Endothelial cell of umbilical vein (primary cell): ENCODE measurements around the gene TEK. TPM values are rescaled to one million over a fixed set of nuclear protein-coding genes. Genes with fewer than 3 reads are reported as not detected.

Source experiments
- BruUV-seq: library from RNA; stranded (reverse); fragments of 400-500 nt; replicated peaks from 2 replicates; lab custom pipeline; 2021; lab: Mats Ljungman, UMichigan
- CTCF ChIA-PET: fragments of 300-600, 350-600 bp; sonication (Branson Sonifier 250); formaldehyde crosslinking; loops from one replicate; lab custom pipeline; 2021; ENCODE audit warnings: antibody characterized with exemption, inconsistent platforms; lab: Charles Lee
- POLR2A ChIA-PET: fragments of 300-600, 350-600 bp; sonication (Branson Sonifier 250); formaldehyde crosslinking; loops from one replicate; lab custom pipeline; 2021; ENCODE audit warnings: antibody characterized with exemption, inconsistent platforms; lab: Charles Lee
- DNase-seq: peaks from one replicate; pipeline ENCODE4 v3.0.0-alpha.2; 2011; ENCODE audit warnings: low read depth, low spot score
- FAIRE-seq: peaks from 2 replicates; lab custom pipeline; 2011; peaks lifted over from hg19 to GRCh38; lab: Jason Lieb, UNC
- H2AFZ ChIP-seq: 2 replicates; pipeline ENCODE4 v1.6.0; 2012; ENCODE audit warnings: low read depth, low read length, control low read depth, inconsistent platforms
- H3K27ac ChIP-seq: 2 replicates; pipeline ENCODE4 v1.5.1; 2011; ENCODE audit warnings: low read depth, mild to moderate bottlenecking, control low read depth, low read length, moderate library complexity; ENCODE audit not compliant: insufficient read depth
- H3K27me3 ChIP-seq, 2 experiments: 2 replicates each; pipeline versions ENCODE4 v1.6.0 to v1.6.1; 2011; ENCODE audit warnings: low read length in 2 of 2, mixed read lengths in 1 of 2; ENCODE audit not compliant: control insufficient read depth in 2 of 2, insufficient read depth in 2 of 2
- H3K36me3 ChIP-seq, 2 experiments: 2 replicates in 1 of 2; 3 replicates in 1 of 2; pipeline ENCODE4 v1.5.1; 2011; ENCODE audit warnings: low read length in 2 of 2, mild to moderate bottlenecking in 1 of 2, moderate library complexity in 1 of 2; ENCODE audit not compliant: control insufficient read depth in 2 of 2, insufficient read depth in 2 of 2; ENCODE audit errors: extremely low read depth in 1 of 2
- H3K4me1 ChIP-seq: 3 replicates; pipeline ENCODE4 v1.5.1; 2011; ENCODE audit warnings: mild to moderate bottlenecking, low read length; ENCODE audit not compliant: control insufficient read depth, insufficient read depth; ENCODE audit errors: extremely low read depth
- H3K4me2 ChIP-seq: 2 replicates; pipeline ENCODE4 v1.6.1; 2011; ENCODE audit warnings: low read length, control low read depth, mixed read lengths; ENCODE audit not compliant: insufficient read depth
- H3K4me3 ChIP-seq, 3 experiments: fragments of 200-600 bp in 1 of 3; sonication (generic), shearing (Covaris generic) in 1 of 3; replicated peaks in 1 of 3; 2 replicates each; pipeline ENCODE4 v1.5.1; 2011 to 2016; ENCODE audit warnings: control low read depth in 3 of 3, low read length in 3 of 3, mild to moderate bottlenecking in 2 of 3, inconsistent platforms in 1 of 3, low read depth in 1 of 3, moderate library complexity in 1 of 3; ENCODE audit not compliant: insufficient read depth in 1 of 3
- H3K79me2 ChIP-seq: 2 replicates; pipeline ENCODE4 v1.6.0; 2012; ENCODE audit warnings: low read length, inconsistent platforms; ENCODE audit not compliant: control insufficient read depth, insufficient read depth
- H3K9ac ChIP-seq: replicated peaks from 2 replicates; pipeline ENCODE3; 2011; ENCODE audit warnings: low read length, control low read depth; ENCODE audit not compliant: insufficient read depth; ENCODE audit errors: extremely low read depth
- H3K9me1 ChIP-seq: replicated peaks from 3 replicates; pipeline ENCODE4 v1.6.0; 2011; ENCODE audit warnings: mild to moderate bottlenecking, low read length; ENCODE audit not compliant: control insufficient read depth, insufficient read depth; ENCODE audit errors: extremely low read depth
- H3K9me3 ChIP-seq: replicated peaks from 2 replicates; pipeline ENCODE4 v1.5.1; 2012; ENCODE audit warnings: low read length, inconsistent platforms; ENCODE audit not compliant: control insufficient read depth, insufficient read depth
- H4K20me1 ChIP-seq: replicated peaks from 2 replicates; pipeline ENCODE3; 2011; ENCODE audit warnings: mild to moderate bottlenecking, low read length; ENCODE audit not compliant: control insufficient read depth, insufficient read depth; ENCODE audit errors: extremely low read depth
- CTCF ChIP-seq, 2 donors: IDR thresholded peaks; 1 replicate in 1 of 2; 2 replicates in 1 of 2; pipeline ENCODE4 v1.5.1; 2011; ENCODE audit warnings: low read length in 2 of 2, mild to moderate bottlenecking in 2 of 2, moderate library complexity in 2 of 2, control low read depth in 1 of 2, inconsistent platforms in 1 of 2, low read depth in 1 of 2; ENCODE audit not compliant: insufficient read depth in 1 of 2; ENCODE audit errors: extremely low read depth in 1 of 2
- FOS ChIP-seq: IDR thresholded peaks from 2 replicates; pipeline ENCODE4 v1.6.1; 2011; ENCODE audit warnings: mild to moderate bottlenecking, low read length, moderate library complexity, borderline replicate concordance; ENCODE audit not compliant: insufficient read depth
- GATA2 ChIP-seq: IDR thresholded peaks from 2 replicates; pipeline ENCODE4 v1.7.0; 2011; ENCODE audit warnings: low read depth, mild to moderate bottlenecking, moderate library complexity, mixed read lengths, low read length; ENCODE audit not compliant: insufficient read length, insufficient read depth
- MYC ChIP-seq: IDR thresholded peaks from one replicate; pipeline ENCODE4 v1.6.1; 2011; ENCODE audit warnings: mild to moderate bottlenecking, low read depth, low read length
- POLR2A ChIP-seq: IDR thresholded peaks from 2 replicates; pipeline ENCODE4 v1.6.1; 2012; ENCODE audit warnings: low read depth, mild to moderate bottlenecking, control low read depth, low read length
- dilution Hi-C: fragments of 300-500 bp; cut with MboI; formaldehyde crosslinking; loops from one replicate; pipeline ENCODE4 v1.15.0; 2019; ENCODE audit warnings: low sequenced_read_pairs; ENCODE audit not compliant: extremely low pct_ligation_motif_present
- intact Hi-C: fragments of 100-400 bp; cut with micrococcal nuclease; formaldehyde crosslinking; loops from one replicate; pipeline ENCODE4 v1.10.0; 2022
- polyA plus RNA-seq, 4 experiments: library from polyadenylated mRNA; depleted of rRNA in 3 of 4; stranded (reverse) in 3 of 4; unstranded in 1 of 4; fragments of >200 nt; gene quantifications; 2 replicates each; pipeline versions ENCODE4 v1.2.1 to v1.2.3, GENCODE V29; 2011 to 2012; ENCODE audit warnings: missing spikeins in 1 of 4
- total RNA-seq: library from RNA; stranded (reverse); gene quantifications from 2 replicates; pipeline ENCODE4 v1.2.3, GENCODE V29; 2021

The TEK gene
- total and polyA plus RNA-seq, 2 donors (not counting 3 experiments of a cell fraction or from before 2014, with no cell fraction given) = 26.9 to 44.1 TPM

- DNase-seq (peak; percentile 74), FAIRE-seq (peak; percentile 83)
- Histone ChIP-seq H3K27me3 (no peaks in the 10 kb centered on the region), H3K79me2 (no peaks in the 10 kb centered on the region), H3K4me1 (peaks cover 6% of the 10 kb centered on the region), H2AFZ (peak overlapping the region; percentile 11), H3K9ac (no peak overlapping the region), H3K27ac (no peak overlapping the region), H3K4me3 (no peak overlapping the region), H4K20me1 (no peaks in the 10 kb centered on the region), H3K9me1 (no peaks in the 10 kb centered on the region), H3K4me2 (no peak overlapping the region), H3K36me3 (no peaks in the 10 kb centered on the region), H3K9me3 (no peaks in the 10 kb centered on the region)
- intact Hi-C loops = no loop called here
- ChIA-PET CTCF (interaction anchor here (0.6 to 3.6 kb wide), 15 partner anchors 9 to 1352 kb away, joined by 3 to 19 read pairs (median 4); partner anchors contain the start of gene TEK), POLR2A (interaction anchor here (0.5 kb wide), 1 partner anchor 1600 kb away, joined by 3 read pairs; no protein-coding TSS in a partner anchor)
- BruUV-seq = no TSS peak
- peak; percentile 26 for TF ChIP-seq GATA2
- no peak for TF ChIP-seq CTCF (IDR thresholded peaks at IDR 0.05; ENCODE audit: extremely low read depth in 1 of 2, insufficient read depth in 1 of 2, low read depth in 1 of 2, low read length in 2 of 2)
- no peak for TF ChIP-seq POLR2A
- TF ChIP-seq FOS = peak; percentile 78
- TF ChIP-seq MYC = no peak
- dilution Hi-C loops = no loop called here
Observed at GRCh38 chr9:27094640-27095298, 14.3 kb upstream of the TEK start.
